Karpas-422 (cell line): ENCODE data around the gene FMN1. TPM values are rescaled to one million over a fixed set of nuclear protein-coding genes. Genes with fewer than 3 reads are reported as not detected.

Experiments used
- DNase-seq: peaks from one replicate; pipeline ENCODE4 v3.0.0-alpha.2; 2015
- H2AFZ ChIP-seq: fragments of 200-600 bp; sonication (generic); 2 replicates; pipeline ENCODE4 v1.6.1; 2014; ENCODE audit warnings: antibody characterized with exemption, low read length, mixed read lengths
- H3K27ac ChIP-seq: fragments of 200-600 bp; sonication (generic); 2 replicates; pipeline ENCODE4 v1.5.1; 2014; ENCODE audit warnings: mild to moderate bottlenecking, low read length, moderate library complexity
- H3K27me3 ChIP-seq: fragments of 200-600 bp; sonication (generic); 2 replicates; pipeline ENCODE4 v1.6.1; 2014; ENCODE audit warnings: low read length, mixed read lengths
- H3K36me3 ChIP-seq: fragments of 200-600 bp; sonication (generic); 2 replicates; pipeline ENCODE4 v1.6.1; 2014; ENCODE audit warnings: low read length, mixed read lengths; ENCODE audit not compliant: insufficient read depth
- H3K4me1 ChIP-seq: fragments of 200-600 bp; sonication (generic); 2 replicates; pipeline ENCODE4 v1.6.1; 2014; ENCODE audit warnings: mild to moderate bottlenecking, low read length, mixed read lengths
- H3K4me2 ChIP-seq: fragments of 200-600 bp; sonication (generic); 2 replicates; pipeline ENCODE4 v1.6.1; 2014; ENCODE audit warnings: low read length, low read depth, mild to moderate bottlenecking; ENCODE audit not compliant: poor library complexity, severe bottlenecking
- H3K4me3 ChIP-seq: fragments of 200-600 bp; sonication (generic); 2 replicates; pipeline ENCODE4 v1.5.1; 2014; ENCODE audit warnings: mild to moderate bottlenecking, antibody characterized with exemption, low read length, mixed read lengths
- H3K79me2 ChIP-seq: fragments of 200-600 bp; sonication (generic); 2 replicates; pipeline ENCODE4 v1.6.1; 2014; ENCODE audit warnings: mild to moderate bottlenecking, low read length, mixed read lengths
- H3K9ac ChIP-seq: fragments of 200-600 bp; sonication (generic); 2 replicates; pipeline ENCODE4 v1.6.0; 2014; ENCODE audit warnings: low read length
- H3K9me2 ChIP-seq: fragments of 200-600 bp; sonication (generic), shearing (Covaris generic); replicated peaks from 2 replicates; pipeline ENCODE4 v1.6.0; 2014; ENCODE audit warnings: mild to moderate bottlenecking, low read length, moderate library complexity; ENCODE audit not compliant: insufficient read depth
- H3K9me3 ChIP-seq: fragments of 300-700, 200-600 bp; sonication (generic); 2 replicates; pipeline ENCODE4 v1.6.1; 2014; ENCODE audit warnings: low read length, mixed read lengths
- H4K20me1 ChIP-seq: fragments of 200-600 bp; sonication (generic); 2 replicates; pipeline ENCODE4 v1.6.1; 2014; ENCODE audit warnings: mild to moderate bottlenecking, antibody characterized with exemption, low read length, low read depth; ENCODE audit not compliant: insufficient read depth
- total RNA-seq: library from RNA; depleted of rRNA; stranded (reverse); fragments of >200 nt; shearing (Covaris generic); gene quantifications from 2 replicates; pipeline ENCODE4 v1.2.3, GENCODE V29; 2014; ENCODE audit warnings: low replicate concordance

FMN1 gene
- total RNA-seq, 1 experiment from 2014 or later = 1.1 TPM

DNA sequence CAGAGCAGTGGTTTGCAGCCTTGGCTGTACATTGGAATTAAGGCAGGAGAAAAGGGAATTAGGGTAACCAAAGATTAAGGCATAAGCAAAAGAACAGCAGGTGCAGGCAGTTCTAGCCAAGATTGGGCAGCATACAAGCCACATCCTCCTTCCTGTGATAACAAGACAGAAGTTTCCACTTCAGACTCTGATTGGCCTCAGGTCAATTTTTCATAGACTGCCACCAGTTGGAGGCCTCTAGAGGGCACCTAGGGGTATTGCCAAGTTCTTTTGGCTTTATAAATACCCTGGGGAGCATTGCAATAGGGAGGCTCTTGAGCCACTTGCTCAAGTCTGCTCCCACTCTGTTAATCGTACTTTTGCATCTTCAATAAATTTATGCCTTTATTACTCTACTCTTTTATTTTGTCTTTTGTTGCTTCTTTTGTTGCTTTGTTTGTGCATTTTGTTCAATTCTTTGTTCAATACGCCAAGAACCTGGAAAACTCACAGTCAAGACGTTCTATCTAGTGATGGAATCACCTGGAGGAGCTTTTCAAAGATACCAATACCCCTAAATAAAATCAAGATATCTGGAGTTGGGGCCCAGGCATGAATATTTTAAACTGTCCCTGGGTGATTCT, 32.2 kb upstream of the FMN1 start:
- Histone ChIP-seq H3K9me2 (no peaks in the 10 kb centered on the region), H3K27ac (no peak overlapping the region), H3K79me2 (no peaks in the 10 kb centered on the region), H3K4me3 (no peak overlapping the region), H3K9ac (no peak overlapping the region), H3K36me3 (no peaks in the 10 kb centered on the region), H3K4me1 (no peaks in the 10 kb centered on the region), H2AFZ (no peak overlapping the region), H3K9me3 (no peaks in the 10 kb centered on the region), H3K27me3 (no peaks in the 10 kb centered on the region), H4K20me1 (no peaks in the 10 kb centered on the region), H3K4me2 (no peak overlapping the region)
- DNase-seq = peak; percentile 84

DNA sequence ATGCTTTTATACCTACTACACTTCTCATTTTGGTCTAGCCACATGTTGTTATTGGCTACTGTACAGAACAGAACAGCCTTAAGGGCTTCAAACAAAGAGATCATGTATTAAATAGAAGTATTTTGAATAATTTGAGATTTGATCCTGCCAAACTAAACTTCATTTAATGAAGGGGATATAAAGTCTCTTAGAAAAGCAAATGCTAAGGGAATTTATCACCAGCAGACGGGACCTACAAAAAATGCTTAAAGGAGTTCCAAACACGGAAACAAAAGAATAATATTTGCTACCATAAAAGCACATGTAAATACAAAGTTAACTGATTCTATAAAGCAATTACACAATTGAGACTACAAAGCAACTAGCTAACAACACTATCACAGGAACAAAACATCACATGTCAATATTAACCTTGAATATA, 23.6 kb upstream of the FMN1 start:
- no peak overlapping the region for H3K4me2 ChIP-seq
- H3K4me1 ChIP-seq = no peaks in the 10 kb centered on the region
- H3K9ac ChIP-seq = no peak overlapping the region

DNA sequence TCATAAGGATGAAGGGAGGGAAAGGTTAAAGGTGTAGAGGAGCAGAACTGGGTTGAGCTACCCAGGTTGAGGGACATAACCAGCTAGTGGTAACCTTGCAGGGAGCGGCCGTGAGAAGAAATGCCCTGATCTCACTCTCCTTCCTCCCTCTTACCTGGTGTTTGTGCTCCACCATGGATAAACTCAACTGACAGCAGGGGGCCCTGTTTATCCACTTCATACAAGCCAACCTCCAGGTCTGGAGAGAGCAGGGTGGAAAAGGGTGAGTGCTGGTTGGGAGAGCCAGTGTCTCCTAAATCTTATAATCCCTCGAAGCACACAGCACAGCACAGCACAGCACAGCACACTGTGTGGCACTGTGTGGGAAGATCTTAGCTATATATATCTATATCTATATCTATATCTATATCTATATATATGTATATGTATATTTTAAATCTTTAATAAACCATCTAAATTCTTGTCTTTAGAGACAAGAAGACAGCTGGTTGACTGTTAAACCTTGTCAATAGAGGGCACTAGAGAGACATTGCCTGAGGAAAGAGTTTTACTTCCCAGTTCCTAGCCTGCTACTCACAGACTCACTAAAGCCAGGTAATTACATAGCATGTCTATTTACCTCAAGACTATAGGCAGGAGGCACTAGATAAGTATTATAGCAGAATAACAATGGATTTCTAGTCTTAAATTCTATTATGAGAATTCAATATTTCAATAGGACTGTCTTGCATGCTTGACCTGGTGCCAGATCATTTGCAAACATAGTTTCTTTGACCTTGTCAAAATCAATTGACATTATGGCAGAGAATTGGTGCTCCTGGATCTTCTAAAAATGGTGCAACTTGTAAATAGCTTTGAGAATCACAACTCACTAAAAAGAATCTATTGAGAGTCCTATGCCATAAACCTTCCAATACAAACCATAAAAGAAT, 21.7 kb upstream of the FMN1 start:
- Histone ChIP-seq H3K9me2 (no peaks in the 10 kb centered on the region), H4K20me1 (no peaks in the 10 kb centered on the region), H3K4me1 (no peaks in the 10 kb centered on the region), H3K27ac (no peak overlapping the region), H3K79me2 (no peaks in the 10 kb centered on the region), H3K36me3 (no peaks in the 10 kb centered on the region), H3K27me3 (no peaks in the 10 kb centered on the region), H3K4me2 (no peak overlapping the region), H3K9me3 (no peaks in the 10 kb centered on the region), H2AFZ (no peak overlapping the region), H3K9ac (no peak overlapping the region), H3K4me3 (no peak overlapping the region)
- peak; percentile 70 for DNase-seq

More for the DNA sequence above, 23.6 kb upstream of the FMN1 start:
- Histone ChIP-seq H4K20me1 (no peaks in the 10 kb centered on the region), H3K27ac (no peak overlapping the region), H3K79me2 (no peaks in the 10 kb centered on the region), H3K4me3 (no peak overlapping the region), H3K9me3 (no peaks in the 10 kb centered on the region), H2AFZ (no peak overlapping the region), H3K27me3 (no peaks in the 10 kb centered on the region), H3K9me2 (no peaks in the 10 kb centered on the region), H3K36me3 (no peaks in the 10 kb centered on the region)
- DNase-seq = no peak

DNA sequence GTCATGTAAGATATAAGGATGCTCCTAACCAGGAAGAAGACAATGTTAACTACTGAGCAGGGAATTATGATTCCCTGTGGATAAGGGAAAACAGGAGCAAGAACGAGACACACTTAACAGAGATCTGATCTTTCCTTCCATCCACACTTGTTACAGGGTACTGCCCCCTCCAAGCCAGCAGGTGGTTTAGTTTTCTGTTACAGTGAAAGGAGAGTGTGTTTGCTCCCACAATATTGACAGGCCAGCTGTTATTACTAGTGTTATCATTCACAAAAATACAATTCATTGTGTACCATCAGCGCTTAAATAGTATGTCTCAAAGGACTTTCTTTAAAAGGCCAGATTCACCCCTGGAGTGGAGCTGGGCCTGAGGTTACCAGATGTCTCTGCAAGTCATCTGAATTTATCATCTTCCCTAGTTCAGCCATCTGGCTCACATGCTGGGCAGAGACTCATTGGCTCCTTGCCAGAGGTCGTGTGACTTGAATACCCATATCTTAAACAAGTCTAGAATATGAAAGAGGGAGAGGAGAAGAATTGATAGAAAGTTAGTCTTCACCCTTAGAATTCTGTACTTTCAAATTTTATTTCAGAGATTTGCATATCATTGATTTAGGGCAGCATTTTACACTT, 16.8 kb upstream of the FMN1 start:
- Histone ChIP-seq H3K27me3 (no peaks in the 10 kb centered on the region), H2AFZ (no peak overlapping the region), H3K9me2 (no peaks in the 10 kb centered on the region), H3K36me3 (no peaks in the 10 kb centered on the region), H3K79me2 (no peaks in the 10 kb centered on the region), H4K20me1 (no peaks in the 10 kb centered on the region), H3K9me3 (no peaks in the 10 kb centered on the region), H3K4me3 (no peak overlapping the region), H3K9ac (no peak overlapping the region), H3K27ac (no peak overlapping the region), H3K4me2 (no peak overlapping the region), H3K4me1 (no peaks in the 10 kb centered on the region)
- DNase-seq = no peak

DNA sequence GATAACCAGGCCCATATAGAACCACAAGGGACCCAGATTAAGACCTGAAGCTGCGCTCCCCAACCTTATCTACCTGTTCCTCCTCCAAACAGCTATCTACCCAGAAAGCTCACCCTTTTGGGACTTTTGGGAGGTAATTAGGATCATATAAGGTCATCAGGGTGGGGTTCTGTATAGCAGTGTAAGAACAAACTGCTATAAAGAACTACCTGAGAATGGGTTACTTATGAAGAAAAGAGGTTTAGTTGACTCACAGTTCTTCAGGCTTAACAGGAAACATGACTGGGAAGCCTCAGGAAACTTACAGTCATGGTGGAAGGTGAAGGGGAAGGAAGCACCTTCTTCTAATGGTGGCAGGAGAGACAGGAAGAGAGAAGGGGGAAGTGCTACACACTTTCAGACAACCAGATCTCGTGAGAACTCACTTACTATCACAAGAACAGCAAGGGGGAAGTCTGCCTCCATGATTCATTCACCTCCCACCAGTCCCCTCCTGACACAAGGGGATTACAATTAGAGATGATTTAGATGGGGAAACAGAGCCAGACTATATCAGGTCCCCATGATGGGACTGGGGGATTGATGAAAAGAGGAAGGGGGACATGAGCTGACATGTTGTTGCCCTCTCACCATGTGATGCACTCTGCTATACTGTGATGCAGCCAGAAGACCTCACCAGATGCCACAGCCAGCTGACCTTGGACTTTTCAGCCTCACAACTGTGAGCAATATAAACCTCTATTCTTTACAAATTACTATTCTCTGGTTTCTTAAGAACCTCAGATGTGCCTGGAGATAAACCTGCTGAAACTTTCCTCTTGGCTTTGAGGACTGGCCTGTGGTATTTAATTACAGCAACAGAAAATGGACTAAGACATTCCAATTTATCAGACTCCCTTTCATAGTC, 15.3 kb upstream of the FMN1 start:
- Histone ChIP-seq H3K79me2 (no peaks in the 10 kb centered on the region), H3K4me1 (peaks cover 7% of the 10 kb centered on the region), H2AFZ (peak overlapping the region; percentile 81), H3K4me3 (no peak overlapping the region), H3K4me2 (no peak overlapping the region), H3K36me3 (no peaks in the 10 kb centered on the region), H3K27ac (no peak overlapping the region), H3K9me2 (no peaks in the 10 kb centered on the region), H3K9ac (no peak overlapping the region), H3K9me3 (no peaks in the 10 kb centered on the region), H3K27me3 (no peaks in the 10 kb centered on the region), H4K20me1 (no peaks in the 10 kb centered on the region)
- no peak for DNase-seq

DNA sequence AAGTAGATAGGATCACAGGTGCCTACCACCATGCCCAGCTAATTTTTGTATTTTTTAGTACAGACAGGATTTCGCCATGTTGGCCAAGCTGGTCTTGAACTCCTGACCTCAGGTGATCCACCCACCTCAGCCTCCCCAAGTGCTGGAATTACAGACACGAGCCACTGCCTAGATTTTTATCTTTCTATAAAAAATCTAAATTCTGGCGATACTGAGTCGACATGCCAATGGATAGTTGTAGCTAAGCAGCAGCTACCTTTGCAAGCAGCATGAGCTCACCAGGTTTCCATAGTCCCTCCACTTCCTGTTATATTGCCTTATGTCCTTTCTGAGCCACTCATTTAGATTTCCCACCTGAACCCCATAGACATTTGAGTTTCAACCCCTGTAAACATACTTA, 13.1 kb upstream of the FMN1 start:
- peaks cover 23% of the 10 kb centered on the region for H3K4me1 ChIP-seq
- no peaks in the 10 kb centered on the region for H3K36me3 ChIP-seq

DNA sequence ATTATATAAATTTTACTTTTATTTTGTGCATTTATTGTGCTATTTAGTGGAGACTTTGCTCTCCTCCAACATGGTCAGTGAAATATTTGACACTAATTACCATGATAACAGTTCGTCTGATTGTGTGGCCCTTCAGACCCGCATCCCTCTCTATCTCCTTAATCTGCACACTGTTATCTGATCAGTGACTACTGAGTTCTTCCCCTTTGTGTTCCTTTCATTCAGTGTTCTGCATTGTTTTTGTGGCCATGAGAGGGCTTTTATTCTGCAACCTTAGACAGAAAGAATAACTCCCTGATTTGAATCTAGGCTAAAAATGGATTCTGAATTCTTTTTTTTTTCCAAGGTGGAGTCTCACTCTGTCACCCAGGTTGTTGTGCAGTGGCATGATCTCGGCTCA, 11.9 kb upstream of the FMN1 start:
- Histone ChIP-seq H3K4me2 (no peak overlapping the region), H4K20me1 (no peaks in the 10 kb centered on the region), H3K27ac (no peak overlapping the region), H3K4me1 (peaks cover 34% of the 10 kb centered on the region), H2AFZ (no peak overlapping the region), H3K27me3 (no peaks in the 10 kb centered on the region), H3K4me3 (no peak overlapping the region), H3K9me2 (no peaks in the 10 kb centered on the region), H3K9ac (no peak overlapping the region), H3K36me3 (no peaks in the 10 kb centered on the region), H3K9me3 (no peaks in the 10 kb centered on the region), H3K79me2 (no peaks in the 10 kb centered on the region)
- DNase-seq = no peak

More for the DNA sequence above, 13.1 kb upstream of the FMN1 start:
- H2AFZ ChIP-seq = no peak overlapping the region
- H4K20me1 ChIP-seq = no peaks in the 10 kb centered on the region
- DNase-seq = no peak
- no peak overlapping the region for H3K4me2 ChIP-seq
- H3K79me2 ChIP-seq = no peaks in the 10 kb centered on the region
- H3K27me3 ChIP-seq = no peaks in the 10 kb centered on the region
- no peak overlapping the region for H3K9ac ChIP-seq
- H3K9me3 ChIP-seq = no peaks in the 10 kb centered on the region
- no peaks in the 10 kb centered on the region for H3K9me2 ChIP-seq
- no peak overlapping the region for H3K4me3 ChIP-seq
- no peak overlapping the region for H3K27ac ChIP-seq
